Liver (tissue), 3 donors: ENCODE measurements around the gene TRAPPC5.

Source experiments
- EGR1 ChIP-seq, 2 donors: IDR thresholded peaks; 2 replicates each; pipeline ENCODE4 v1.6.1; 2016 to 2018; ENCODE audit warnings: antibody characterized with exemption in 2 of 2, low read depth in 2 of 2
- GABPA ChIP-seq, 2 donors: IDR thresholded peaks in 1 of 2; conservative IDR thresholded peaks in 1 of 2; 2 replicates each; pipeline ENCODE4 v1.6.1; 2016; ENCODE audit warnings: antibody characterized with exemption in 2 of 2, mild to moderate bottlenecking in 1 of 2, moderate library complexity in 1 of 2
- JUND ChIP-seq, 2 donors: IDR thresholded peaks; 2 replicates each; pipeline ENCODE4 v1.6.1; 2016; ENCODE audit warnings: antibody characterized with exemption in 2 of 2
- RXRA ChIP-seq, 2 donors: IDR thresholded peaks; 2 replicates each; pipeline ENCODE4 v1.6.1; 2017 to 2018; ENCODE audit warnings: antibody characterized with exemption in 2 of 2, mild to moderate bottlenecking in 1 of 2
- TAF1 ChIP-seq: conservative IDR thresholded peaks from 2 replicates; pipeline ENCODE4 v1.6.1; 2016; ENCODE audit warnings: antibody characterized with exemption, mild to moderate bottlenecking
- YY1 ChIP-seq: IDR thresholded peaks from 2 replicates; pipeline ENCODE4 v1.6.1; 2016; ENCODE audit warnings: antibody characterized with exemption, mild to moderate bottlenecking
- TF ChIP-seq, protein P1 (sequence below): fragments of 150-350 bp; IDR thresholded peaks from 2 replicates; pipeline ENCODE4 v1.5.1; 2017; ENCODE audit warnings: improper control_type of control experiment, low read depth, low read length; ENCODE audit not compliant: missing input control
- TF ChIP-seq, protein P2 (sequence below): IDR thresholded peaks from 2 replicates; pipeline ENCODE4 v1.6.1; 2016; ENCODE audit warnings: antibody characterized with exemption
- TF ChIP-seq, protein P3 (sequence below): IDR thresholded peaks from 2 replicates; pipeline ENCODE4 v1.6.1; 2016; ENCODE audit warnings: antibody characterized with exemption
- TF ChIP-seq, protein P4 (sequence below): IDR thresholded peaks from 2 replicates; pipeline ENCODE4 v1.6.1; 2016; ENCODE audit warnings: antibody characterized with exemption
- TF ChIP-seq, protein P5 (sequence below): IDR thresholded peaks from 2 replicates; pipeline ENCODE4 v1.6.1; 2016; ENCODE audit warnings: antibody characterized with exemption, mild to moderate bottlenecking
- donor health status: healthy.
- donor health status: healthy.

DNA sequence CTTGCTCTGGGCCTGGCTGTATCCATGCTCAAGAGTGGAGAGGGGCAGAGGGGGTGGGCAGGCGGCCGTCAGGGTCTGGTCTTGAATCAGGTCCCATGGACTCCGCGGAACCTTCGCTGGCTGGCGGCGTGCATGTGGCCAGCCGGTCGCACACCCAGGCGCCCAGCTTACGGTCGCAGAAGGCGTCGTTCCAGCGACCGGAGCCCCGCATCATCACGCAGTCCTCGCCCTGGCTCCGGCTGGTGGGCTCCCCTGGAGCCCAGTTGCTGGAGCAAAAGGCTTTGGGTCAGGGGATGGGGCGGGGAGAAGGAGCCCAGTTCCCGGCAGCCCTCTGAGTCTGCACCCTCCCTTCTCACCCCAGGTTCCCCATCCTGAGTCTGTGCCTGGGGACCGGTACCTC lies 8.5 kb downstream of the TRAPPC5 start:
- TF ChIP-seq, protein P1, sequence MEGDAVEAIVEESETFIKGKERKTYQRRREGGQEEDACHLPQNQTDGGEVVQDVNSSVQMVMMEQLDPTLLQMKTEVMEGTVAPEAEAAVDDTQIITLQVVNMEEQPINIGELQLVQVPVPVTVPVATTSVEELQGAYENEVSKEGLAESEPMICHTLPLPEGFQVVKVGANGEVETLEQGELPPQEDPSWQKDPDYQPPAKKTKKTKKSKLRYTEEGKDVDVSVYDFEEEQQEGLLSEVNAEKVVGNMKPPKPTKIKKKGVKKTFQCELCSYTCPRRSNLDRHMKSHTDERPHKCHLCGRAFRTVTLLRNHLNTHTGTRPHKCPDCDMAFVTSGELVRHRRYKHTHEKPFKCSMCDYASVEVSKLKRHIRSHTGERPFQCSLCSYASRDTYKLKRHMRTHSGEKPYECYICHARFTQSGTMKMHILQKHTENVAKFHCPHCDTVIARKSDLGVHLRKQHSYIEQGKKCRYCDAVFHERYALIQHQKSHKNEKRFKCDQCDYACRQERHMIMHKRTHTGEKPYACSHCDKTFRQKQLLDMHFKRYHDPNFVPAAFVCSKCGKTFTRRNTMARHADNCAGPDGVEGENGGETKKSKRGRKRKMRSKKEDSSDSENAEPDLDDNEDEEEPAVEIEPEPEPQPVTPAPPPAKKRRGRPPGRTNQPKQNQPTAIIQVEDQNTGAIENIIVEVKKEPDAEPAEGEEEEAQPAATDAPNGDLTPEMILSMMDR, result no peak
- TF ChIP-seq GABPA (IDR thresholded peaks at IDR 0.05 in 1 of 2, conservative IDR thresholded peaks at IDR 0.05 in 1 of 2) (no peak), EGR1 (IDR thresholded peaks at IDR 0.05; ENCODE audit: low read depth in 2 of 2) (no peak), TAF1 (no peak), YY1 (no peak), RXRA (IDR thresholded peaks at IDR 0.05) (no peak), JUND (IDR thresholded peaks at IDR 0.05) (no peak)
- TF ChIP-seq, protein P2, sequence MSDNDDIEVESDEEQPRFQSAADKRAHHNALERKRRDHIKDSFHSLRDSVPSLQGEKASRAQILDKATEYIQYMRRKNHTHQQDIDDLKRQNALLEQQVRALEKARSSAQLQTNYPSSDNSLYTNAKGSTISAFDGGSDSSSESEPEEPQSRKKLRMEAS, result no peak
- TF ChIP-seq, protein P3, sequence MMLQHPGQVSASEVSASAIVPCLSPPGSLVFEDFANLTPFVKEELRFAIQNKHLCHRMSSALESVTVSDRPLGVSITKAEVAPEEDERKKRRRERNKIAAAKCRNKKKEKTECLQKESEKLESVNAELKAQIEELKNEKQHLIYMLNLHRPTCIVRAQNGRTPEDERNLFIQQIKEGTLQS, result no peak
- TF ChIP-seq, protein P4, sequence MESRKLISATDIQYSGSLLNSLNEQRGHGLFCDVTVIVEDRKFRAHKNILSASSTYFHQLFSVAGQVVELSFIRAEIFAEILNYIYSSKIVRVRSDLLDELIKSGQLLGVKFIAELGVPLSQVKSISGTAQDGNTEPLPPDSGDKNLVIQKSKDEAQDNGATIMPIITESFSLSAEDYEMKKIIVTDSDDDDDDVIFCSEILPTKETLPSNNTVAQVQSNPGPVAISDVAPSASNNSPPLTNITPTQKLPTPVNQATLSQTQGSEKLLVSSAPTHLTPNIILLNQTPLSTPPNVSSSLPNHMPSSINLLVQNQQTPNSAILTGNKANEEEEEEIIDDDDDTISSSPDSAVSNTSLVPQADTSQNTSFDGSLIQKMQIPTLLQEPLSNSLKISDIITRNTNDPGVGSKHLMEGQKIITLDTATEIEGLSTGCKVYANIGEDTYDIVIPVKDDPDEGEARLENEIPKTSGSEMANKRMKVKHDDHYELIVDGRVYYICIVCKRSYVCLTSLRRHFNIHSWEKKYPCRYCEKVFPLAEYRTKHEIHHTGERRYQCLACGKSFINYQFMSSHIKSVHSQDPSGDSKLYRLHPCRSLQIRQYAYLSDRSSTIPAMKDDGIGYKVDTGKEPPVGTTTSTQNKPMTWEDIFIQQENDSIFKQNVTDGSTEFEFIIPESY, result no peak
- TF ChIP-seq, protein P5, sequence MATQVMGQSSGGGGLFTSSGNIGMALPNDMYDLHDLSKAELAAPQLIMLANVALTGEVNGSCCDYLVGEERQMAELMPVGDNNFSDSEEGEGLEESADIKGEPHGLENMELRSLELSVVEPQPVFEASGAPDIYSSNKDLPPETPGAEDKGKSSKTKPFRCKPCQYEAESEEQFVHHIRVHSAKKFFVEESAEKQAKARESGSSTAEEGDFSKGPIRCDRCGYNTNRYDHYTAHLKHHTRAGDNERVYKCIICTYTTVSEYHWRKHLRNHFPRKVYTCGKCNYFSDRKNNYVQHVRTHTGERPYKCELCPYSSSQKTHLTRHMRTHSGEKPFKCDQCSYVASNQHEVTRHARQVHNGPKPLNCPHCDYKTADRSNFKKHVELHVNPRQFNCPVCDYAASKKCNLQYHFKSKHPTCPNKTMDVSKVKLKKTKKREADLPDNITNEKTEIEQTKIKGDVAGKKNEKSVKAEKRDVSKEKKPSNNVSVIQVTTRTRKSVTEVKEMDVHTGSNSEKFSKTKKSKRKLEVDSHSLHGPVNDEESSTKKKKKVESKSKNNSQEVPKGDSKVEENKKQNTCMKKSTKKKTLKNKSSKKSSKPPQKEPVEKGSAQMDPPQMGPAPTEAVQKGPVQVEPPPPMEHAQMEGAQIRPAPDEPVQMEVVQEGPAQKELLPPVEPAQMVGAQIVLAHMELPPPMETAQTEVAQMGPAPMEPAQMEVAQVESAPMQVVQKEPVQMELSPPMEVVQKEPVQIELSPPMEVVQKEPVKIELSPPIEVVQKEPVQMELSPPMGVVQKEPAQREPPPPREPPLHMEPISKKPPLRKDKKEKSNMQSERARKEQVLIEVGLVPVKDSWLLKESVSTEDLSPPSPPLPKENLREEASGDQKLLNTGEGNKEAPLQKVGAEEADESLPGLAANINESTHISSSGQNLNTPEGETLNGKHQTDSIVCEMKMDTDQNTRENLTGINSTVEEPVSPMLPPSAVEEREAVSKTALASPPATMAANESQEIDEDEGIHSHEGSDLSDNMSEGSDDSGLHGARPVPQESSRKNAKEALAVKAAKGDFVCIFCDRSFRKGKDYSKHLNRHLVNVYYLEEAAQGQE, result no peak
